Breast epithelium (tissue), 4 donors: Measurements from ENCODE around the gene CMPK1. TPM values are rescaled to one million over a fixed set of nuclear protein-coding genes. Genes with fewer than 3 reads are reported as not detected.

Source experiments
- DNase-seq, 2 donors: peaks; one replicate each; pipeline ENCODE4 v3.0.0-alpha.2; 2019; ENCODE audit warnings: low spot score in 2 of 2
- H3K27ac ChIP-seq, 2 donors: fragments of 200-600 bp; sonication (generic) in 1 of 2; one replicate each; pipeline ENCODE4 v1.5.1; 2016 to 2019; ENCODE audit warnings: mild to moderate bottlenecking in 1 of 2
- H3K27me3 ChIP-seq, 2 donors: fragments of 200-600 bp; sonication (generic) in 1 of 2; one replicate each; pipeline versions ENCODE4 v1.5.1 to v1.6.0; 2017 to 2019; ENCODE audit warnings: control low read depth in 1 of 2, mild to moderate bottlenecking in 1 of 2
- H3K36me3 ChIP-seq: fragments of 200-600 bp; one replicate; pipeline ENCODE4 v1.5.1; 2019
- H3K4me1 ChIP-seq, 2 donors: fragments of 200-600 bp; sonication (generic); one replicate each; pipeline ENCODE4 v1.5.1; 2016 to 2019; ENCODE audit warnings: control low read depth in 1 of 2
- H3K4me3 ChIP-seq, 3 donors: fragments of 200-600 bp; sonication (generic); 1 replicate in 2 of 3; 2 replicates in 1 of 3; pipeline ENCODE4 v1.5.1; 2016 to 2019; ENCODE audit warnings: mild to moderate bottlenecking in 3 of 3, moderate library complexity in 2 of 3
- H3K9me3 ChIP-seq, 2 donors: fragments of 200-600 bp; sonication (generic) in 1 of 2; one replicate each; pipeline ENCODE4 v1.5.1; 2016 to 2019; ENCODE audit warnings: control low read depth in 1 of 2
- CTCF ChIP-seq, 3 donors: fragments of 450-650 bp; IDR thresholded peaks; one replicate each; pipeline ENCODE4 v1.5.1; 2016 to 2017; ENCODE audit warnings: antibody characterized with exemption in 3 of 3, mild to moderate bottlenecking in 3 of 3, moderate library complexity in 3 of 3
- POLR2A ChIP-seq: fragments of 450-650 bp; IDR thresholded peaks from one replicate; pipeline ENCODE4 v1.6.1; 2016; ENCODE audit warnings: antibody characterized with exemption, mild to moderate bottlenecking, moderate library complexity
- POLR2AphosphoS5 ChIP-seq, 3 donors: sonication (generic); formaldehyde crosslinking; IDR thresholded peaks; one replicate each; pipeline ENCODE4 v1.6.1; 2017; ENCODE audit warnings: antibody characterized with exemption in 3 of 3
- intact Hi-C: fragments of 100-400 bp; cut with DNase I; formaldehyde crosslinking; loops from one replicate; pipeline ENCODE4 v1.15.1; 2023; ENCODE audit warnings: low total_unique reads
- total RNA-seq, 3 donors: library from RNA; depleted of rRNA; stranded (reverse); fragments of >200 nt; gene quantifications; one replicate each; pipeline ENCODE4 v1.1.0, GENCODE V29; 2016

Gene CMPK1
- total RNA-seq, 3 donors from 2014 or later = 83.6 to 177 (median 130) TPM

DNA sequence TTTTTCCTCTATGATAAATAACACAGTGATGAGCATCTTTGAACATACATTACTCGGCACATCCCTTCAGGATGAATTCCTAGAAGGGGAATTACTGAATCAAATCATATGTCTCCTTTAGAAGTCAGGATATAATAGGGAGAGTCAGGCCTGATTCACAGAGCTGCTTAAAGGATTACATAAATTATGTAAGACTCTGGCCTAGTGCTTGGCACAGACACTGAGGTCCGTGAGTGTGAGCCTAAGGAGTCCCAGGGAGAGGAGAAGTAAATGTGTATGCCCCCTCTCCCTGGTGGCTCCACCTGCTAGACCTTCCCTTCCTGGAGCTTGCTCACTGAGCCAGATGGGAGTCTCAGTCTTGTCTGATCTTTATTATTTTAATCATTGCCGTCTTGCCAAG lies 73.9 kb downstream of the CMPK1 start:
- DNase-seq = no peak
- intact Hi-C loops = loop anchor here (5.0 kb wide), 1 partner anchor 995 kb away; no protein-coding TSS in a partner anchor
- no peaks in the 10 kb centered on the region for H3K36me3 ChIP-seq
- H3K27ac ChIP-seq = no peak overlapping the region
- no peak overlapping the region for H3K4me3 ChIP-seq
- H3K9me3 ChIP-seq = no peaks in the 10 kb centered on the region
- TF ChIP-seq POLR2A = no peak
- no peak for TF ChIP-seq CTCF (IDR thresholded peaks at IDR 0.05)
- no peak for TF ChIP-seq POLR2AphosphoS5 (IDR thresholded peaks at IDR 0.05)
- H3K27me3 ChIP-seq = no peaks in the 10 kb centered on the region
- H3K4me1 ChIP-seq = no peaks in the 10 kb centered on the region

DNA sequence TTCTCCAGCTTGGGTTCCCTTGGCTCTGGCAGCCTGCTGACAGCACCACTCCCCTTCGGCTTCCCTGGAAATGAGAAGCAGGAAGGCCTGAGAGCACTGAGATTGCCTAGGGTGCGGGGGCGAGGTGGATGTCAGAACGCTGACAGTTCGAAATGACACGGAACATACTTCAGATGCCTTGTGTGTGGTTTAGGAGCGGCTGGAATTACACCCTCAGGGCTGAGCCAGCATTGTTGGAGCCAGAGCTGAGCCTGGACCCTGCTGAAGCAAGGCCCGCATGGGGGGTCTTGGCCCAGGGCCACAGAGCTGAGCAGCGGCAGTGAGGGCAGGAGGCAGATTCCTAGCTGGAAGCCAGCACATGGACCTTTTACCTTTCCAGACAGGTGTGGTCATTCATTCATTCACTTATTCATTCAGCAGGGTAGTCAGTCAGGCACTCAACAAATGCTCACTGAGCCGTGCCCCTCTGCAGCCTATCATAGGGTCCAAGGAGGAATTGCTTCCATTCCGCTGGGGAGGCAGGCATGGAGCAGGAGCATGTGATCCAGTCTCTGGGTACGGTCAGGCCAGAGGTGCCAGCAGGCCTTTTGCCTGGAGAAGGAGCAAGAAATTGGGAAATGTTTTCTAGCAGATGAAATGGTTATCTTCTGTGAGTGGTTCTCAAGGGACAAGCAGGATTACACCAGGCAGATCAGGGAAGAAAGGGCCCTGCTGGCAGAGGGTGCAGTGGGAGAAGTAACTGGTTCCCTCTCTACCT lies 75.9 kb downstream of the CMPK1 start:
- no peak for TF ChIP-seq POLR2AphosphoS5 (IDR thresholded peaks at IDR 0.05)
- no peak for TF ChIP-seq CTCF (IDR thresholded peaks at IDR 0.05)
- TF ChIP-seq POLR2A = no peak
- Histone ChIP-seq H3K4me3 (no peak overlapping the region), H3K27ac (no peak overlapping the region), H3K4me1 (no peaks in the 10 kb centered on the region), H3K9me3 (no peaks in the 10 kb centered on the region), H3K36me3 (no peaks in the 10 kb centered on the region), H3K27me3 (peaks cover 0 to 5% of the 10 kb centered on the region in 2 donors)
- DNase-seq = peak in 1 of 2 donors; percentile 36
- intact Hi-C loops = loop anchor here (5.0 kb wide), 1 partner anchor 993 kb away; no protein-coding TSS in a partner anchor

DNA sequence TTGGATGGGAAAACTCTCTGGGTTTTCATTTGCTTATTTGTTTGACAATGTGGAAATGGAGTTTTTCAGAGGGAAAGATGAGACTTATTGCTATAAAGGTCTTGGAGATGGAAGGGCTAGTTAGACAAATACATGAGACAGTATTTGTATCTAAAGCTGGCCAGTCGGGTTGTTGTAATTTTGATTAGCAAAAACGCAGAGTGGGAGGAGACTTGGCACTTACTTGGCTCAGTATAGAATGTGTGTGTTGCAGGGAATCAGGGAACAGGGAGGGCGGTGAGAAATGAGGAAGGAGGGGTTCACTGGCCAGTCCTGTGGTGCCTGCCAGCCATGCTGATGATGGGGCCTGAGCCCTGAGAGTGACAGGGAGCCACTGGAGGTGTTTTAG lies 76.5 kb downstream of the CMPK1 start:
- no peak for TF ChIP-seq POLR2AphosphoS5 (IDR thresholded peaks at IDR 0.05)
- TF ChIP-seq CTCF (IDR thresholded peaks at IDR 0.05) = no peak
- TF ChIP-seq POLR2A = no peak
- intact Hi-C loops = no loop called here

GRCh38 chr1:47411436-47411835 lies 77.8 kb downstream of the CMPK1 start:
- Histone ChIP-seq H3K4me3 (no peak overlapping the region), H3K27me3 (peaks cover 2 to 14% of the 10 kb centered on the region in 2 donors), H3K36me3 (no peaks in the 10 kb centered on the region), H3K4me1 (no peaks in the 10 kb centered on the region), H3K9me3 (no peaks in the 10 kb centered on the region), H3K27ac (no peak overlapping the region)
- TF ChIP-seq POLR2AphosphoS5 (IDR thresholded peaks at IDR 0.05) (no peak), CTCF (IDR thresholded peaks at IDR 0.05) (no peak), POLR2A (no peak)
- intact Hi-C loops = no loop called here
- no peak for DNase-seq

More for the DNA sequence above, 76.5 kb downstream of the CMPK1 start:
- no peaks in the 10 kb centered on the region for H3K9me3 ChIP-seq
- peaks cover 0 to 6% of the 10 kb centered on the region in 2 donors for H3K27me3 ChIP-seq
- H3K27ac ChIP-seq = no peak overlapping the region
- no peaks in the 10 kb centered on the region for H3K36me3 ChIP-seq
- H3K4me1 ChIP-seq = no peaks in the 10 kb centered on the region
- no peak overlapping the region for H3K4me3 ChIP-seq
- no peak for DNase-seq

DNA sequence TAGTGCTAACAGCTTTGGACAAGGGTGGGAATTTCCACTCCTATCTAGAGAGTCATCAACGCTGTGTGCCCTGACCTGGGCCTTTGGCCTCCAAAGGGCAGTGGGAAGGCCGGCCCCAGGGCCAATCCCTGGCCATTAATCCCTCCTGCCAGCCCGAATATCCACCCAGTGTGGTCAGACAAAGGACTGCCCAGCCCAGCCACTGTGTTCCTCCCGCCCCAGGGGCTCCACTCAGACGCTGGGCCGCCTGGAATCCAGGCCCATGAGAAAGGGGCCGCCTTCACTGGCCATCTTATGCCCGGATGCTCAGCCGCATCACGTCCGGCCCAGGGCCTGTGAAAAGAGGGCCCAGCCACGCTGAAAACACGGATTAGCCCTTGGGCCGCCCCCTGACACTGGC lies 78.8 kb downstream of the CMPK1 start:
- H3K36me3 ChIP-seq = no peaks in the 10 kb centered on the region
- no peak for TF ChIP-seq POLR2A
- no peak for TF ChIP-seq POLR2AphosphoS5 (IDR thresholded peaks at IDR 0.05)
- TF ChIP-seq CTCF (IDR thresholded peaks at IDR 0.05) = no peak
- no peak overlapping the region for H3K27ac ChIP-seq
- no peaks in the 10 kb centered on the region for H3K4me1 ChIP-seq
- H3K4me3 ChIP-seq = no peak overlapping the region
- no peaks in the 10 kb centered on the region for H3K9me3 ChIP-seq
- intact Hi-C loops = no loop called here
- peaks cover 2 to 20% of the 10 kb centered on the region in 2 donors for H3K27me3 ChIP-seq
- no peak for DNase-seq
